Mucosa of rectum (tissue), 2 donors: ENCODE measurements around the gene MFSD11.
"Not testable (repeated sequence)": the region's sequence is repeated elsewhere in the genome, so short reads cannot be mapped to it uniquely, and the experiment has no call there.

Experiments used
- H3K27ac ChIP-seq, 2 donors: one replicate each; pipeline ENCODE4 v1.7.0; 2013; ENCODE audit warnings: inconsistent platforms in 2 of 2, low read depth in 2 of 2, low read length in 2 of 2
- H3K27me3 ChIP-seq, 2 donors: one replicate each; pipeline ENCODE4 v1.7.0; 2013; ENCODE audit warnings: low read length in 2 of 2; ENCODE audit not compliant: control insufficient read depth in 2 of 2, insufficient read depth in 2 of 2
- H3K36me3 ChIP-seq, 2 donors: one replicate each; pipeline ENCODE4 v1.7.0; 2013; ENCODE audit warnings: low read length in 2 of 2; ENCODE audit not compliant: control insufficient read depth in 2 of 2, insufficient read depth in 2 of 2
- H3K4me1 ChIP-seq, 2 donors: one replicate each; pipeline ENCODE4 v1.7.0; 2013; ENCODE audit warnings: low read length in 2 of 2, mild to moderate bottlenecking in 1 of 2; ENCODE audit not compliant: control insufficient read depth in 2 of 2, insufficient read depth in 2 of 2
- H3K4me3 ChIP-seq, 2 donors: one replicate each; pipeline ENCODE4 v1.7.0; 2013; ENCODE audit warnings: low read length in 2 of 2
- H3K9ac ChIP-seq, 2 donors: one replicate each; pipeline ENCODE4 v1.7.0; 2013; ENCODE audit warnings: low read length in 2 of 2, low read depth in 1 of 2, mild to moderate bottlenecking in 1 of 2
- H3K9me3 ChIP-seq, 2 donors: one replicate each; pipeline ENCODE4 v1.7.0; 2013; ENCODE audit warnings: low read length in 2 of 2; ENCODE audit not compliant: control insufficient read depth in 2 of 2
- donor health status: healthy.
- donor health status: Normal muscosa, but diverticular disease.

The MFSD11 gene

GRCh38 chr17:76781056-76781982 is 43.4 kb downstream of the MFSD11 start:
- Histone ChIP-seq H3K4me3 (no peak overlapping the region), H3K4me1 (no peaks in the 10 kb centered on the region), H3K9me3 (no peaks in the 10 kb centered on the region), H3K9ac (no peak overlapping the region), H3K27me3 (no peaks in the 10 kb centered on the region), H3K27ac (no peak overlapping the region), H3K36me3 (peaks cover 18 to 31% of the 10 kb centered on the region in 2 donors)

GRCh38 chr17:76783146-76783545 is 45.2 kb downstream of the MFSD11 start:
- no peaks in the 10 kb centered on the region for H3K4me1 ChIP-seq
- H3K36me3 ChIP-seq: peaks cover 11 to 19% of the 10 kb centered on the region in 2 donors
- no peak overlapping the region for H3K9ac ChIP-seq
- no peak overlapping the region for H3K4me3 ChIP-seq
- H3K27ac ChIP-seq: peak overlapping the region in 1 of 2 donors; percentile 9
- no peaks in the 10 kb centered on the region for H3K27me3 ChIP-seq
- no peaks in the 10 kb centered on the region for H3K9me3 ChIP-seq

- H3K9ac ChIP-seq: no peak overlapping the region
- H3K27ac ChIP-seq: no peak overlapping the region
- H3K9me3 ChIP-seq: no peaks in the 10 kb centered on the region
- no peaks in the 10 kb centered on the region for H3K4me1 ChIP-seq
- no peaks in the 10 kb centered on the region for H3K27me3 ChIP-seq
- no peak overlapping the region for H3K4me3 ChIP-seq
- peaks cover 9 to 10% of the 10 kb centered on the region in 2 donors for H3K36me3 ChIP-seq
These were observed 47.0 kb downstream of the MFSD11 start for GRCh38 chr17:76784926-76785325.

- not testable (repeated sequence) for H3K4me1 ChIP-seq, H3K9ac ChIP-seq, H3K27ac ChIP-seq
These were observed 49.9 kb downstream of the MFSD11 start for GRCh38 chr17:76787866-76788265.

GRCh38 chr17:76789235-76789788 is 51.4 kb downstream of the MFSD11 start:
- Histone ChIP-seq H3K9me3 (no peaks in the 10 kb centered on the region), H3K27ac (no peak overlapping the region), H3K4me1 (no peaks in the 10 kb centered on the region), H3K9ac (no peak overlapping the region), H3K4me3 (no peak overlapping the region), H3K36me3 (peaks cover 0 to 2% of the 10 kb centered on the region in 2 donors), H3K27me3 (no peaks in the 10 kb centered on the region)

More at GRCh38 chr17:76787866-76788265, 49.9 kb downstream of the MFSD11 start:
- H3K27me3 ChIP-seq, H3K4me3 ChIP-seq, H3K9me3 ChIP-seq, H3K36me3 ChIP-seq: not testable (repeated sequence)

- Histone ChIP-seq H3K9me3 (no peaks in the 10 kb centered on the region), H3K4me3 (peak overlapping the region in 1 of 2 donors; percentile 34), H3K4me1 (no peaks in the 10 kb centered on the region), H3K9ac (no peak overlapping the region), H3K27me3 (no peaks in the 10 kb centered on the region), H3K36me3 (no peaks in the 10 kb centered on the region), H3K27ac (peak overlapping the region; percentile 14 to 61)
These were observed 53.4 kb downstream of the MFSD11 start for GRCh38 chr17:76791053-76791980.

- Histone ChIP-seq H3K27me3 (no peaks in the 10 kb centered on the region), H3K4me3 (no peak overlapping the region), H3K9me3 (no peaks in the 10 kb centered on the region), H3K9ac (no peak overlapping the region), H3K36me3 (no peaks in the 10 kb centered on the region), H3K4me1 (no peaks in the 10 kb centered on the region), H3K27ac (no peak overlapping the region)
These were observed 54.4 kb downstream of the MFSD11 start for GRCh38 chr17:76792348-76792747.

- Histone ChIP-seq H3K27me3 (no peaks in the 10 kb centered on the region), H3K36me3 (no peaks in the 10 kb centered on the region), H3K4me3 (no peak overlapping the region), H3K4me1 (no peaks in the 10 kb centered on the region), H3K9me3 (no peaks in the 10 kb centered on the region), H3K27ac (no peak overlapping the region), H3K9ac (no peak overlapping the region)
These were observed 55.9 kb downstream of the MFSD11 start for GRCh38 chr17:76793775-76794174.

- Histone ChIP-seq H3K27ac (no peak overlapping the region), H3K9ac (no peak overlapping the region), H3K9me3 (no peaks in the 10 kb centered on the region), H3K36me3 (no peaks in the 10 kb centered on the region), H3K4me1 (no peaks in the 10 kb centered on the region), H3K27me3 (no peaks in the 10 kb centered on the region), H3K4me3 (no peak overlapping the region)
These were observed 58.2 kb downstream of the MFSD11 start for GRCh38 chr17:76796081-76796480.
